Fibroblast of lung (primary cell): ENCODE measurements around the gene USP36. TPM values are rescaled to one million over a fixed set of nuclear protein-coding genes. Genes with fewer than 3 reads are reported as not detected.

ENCODE experiments used
- DNase-seq, 2 donors: peaks; one replicate each; pipeline versions ENCODE4 v3.0.0 to v3.0.0-alpha.2; 2010; ENCODE audit warnings: low read depth in 2 of 2
- H2AFZ ChIP-seq: 2 replicates; pipeline ENCODE4 v1.5.1; 2012; ENCODE audit warnings: low read length, control low read depth, inconsistent platforms
- H3K27ac ChIP-seq: 2 replicates; pipeline ENCODE4 v1.5.1; 2011; ENCODE audit warnings: low read length, control low read depth; ENCODE audit not compliant: insufficient read depth
- H3K27me3 ChIP-seq: 2 replicates; pipeline ENCODE4 v1.5.1; 2011; ENCODE audit warnings: mild to moderate bottlenecking, low read length; ENCODE audit not compliant: control insufficient read depth, insufficient read depth
- H3K36me3 ChIP-seq: 2 replicates; pipeline ENCODE4 v1.5.1; 2011; ENCODE audit warnings: low read length; ENCODE audit not compliant: control insufficient read depth, insufficient read depth
- H3K4me1 ChIP-seq: 2 replicates; pipeline ENCODE4 v1.5.1; 2011; ENCODE audit warnings: low read length; ENCODE audit not compliant: control insufficient read depth, insufficient read depth; ENCODE audit errors: extremely low read depth
- H3K4me2 ChIP-seq: 2 replicates; pipeline ENCODE4 v1.5.1; 2011; ENCODE audit warnings: low read length, control low read depth; ENCODE audit not compliant: insufficient read depth; ENCODE audit errors: extremely low read depth
- H3K4me3 ChIP-seq, 4 experiments: fragments of 200-600 bp in 1 of 4; sonication (generic) in 1 of 4; replicated peaks in 1 of 4; 2 replicates each; pipeline ENCODE4 v1.5.1; 2011 to 2016; ENCODE audit warnings: low read length in 4 of 4, low read depth in 3 of 4, mild to moderate bottlenecking in 3 of 4, control low read depth in 2 of 4, inconsistent platforms in 1 of 4, mixed read lengths in 1 of 4; ENCODE audit not compliant: insufficient read depth in 1 of 4; ENCODE audit errors: control extremely low read depth in 1 of 4
- H3K79me2 ChIP-seq: 2 replicates; pipeline ENCODE4 v1.5.1; 2012; ENCODE audit warnings: mild to moderate bottlenecking, low read length, inconsistent platforms; ENCODE audit not compliant: control insufficient read depth, insufficient read depth
- H3K9ac ChIP-seq: 2 replicates; pipeline ENCODE4 v1.5.1; 2011; ENCODE audit warnings: mild to moderate bottlenecking, low read length, control low read depth; ENCODE audit not compliant: insufficient read depth
- H3K9me3 ChIP-seq: 2 replicates; pipeline ENCODE4 v1.5.1; 2012; ENCODE audit warnings: low read depth, low read length; ENCODE audit not compliant: control insufficient read depth, insufficient read depth
- H4K20me1 ChIP-seq: 2 replicates; pipeline ENCODE4 v1.5.1; 2011; ENCODE audit warnings: low read length; ENCODE audit not compliant: control insufficient read depth, insufficient read depth; ENCODE audit errors: extremely low read depth
- CTCF ChIP-seq, 2 donors: IDR thresholded peaks in 1 of 2; conservative IDR thresholded peaks in 1 of 2; 1 replicate in 1 of 2; 2 replicates in 1 of 2; pipeline ENCODE4 v1.5.1; 2011 to 2012; ENCODE audit warnings: low read length in 2 of 2, control low read depth in 1 of 2, inconsistent platforms in 1 of 2, low read depth in 1 of 2, mild to moderate bottlenecking in 1 of 2
- EZH2 ChIP-seq: IDR thresholded peaks from 2 replicates; pipeline ENCODE4 v1.5.1; 2012; ENCODE audit warnings: low read length, control low read depth, mild to moderate bottlenecking; ENCODE audit errors: missing control alignments
- polyA plus RNA-seq, 2 donors: library from polyadenylated mRNA; depleted of rRNA in 1 of 2; stranded (reverse) in 1 of 2; unstranded in 1 of 2; fragments of >200 nt; gene quantifications; 2 replicates each; pipeline ENCODE4 v1.2.1, GENCODE V29; 2011 to 2012; ENCODE audit warnings: missing spikeins in 1 of 2
- total RNA-seq: library from RNA; depleted of rRNA; stranded (reverse); fragments of >200 nt; gene quantifications from 2 replicates; pipeline ENCODE4 v1.2.1, GENCODE V29; 2014

The USP36 gene
- total and polyA plus RNA-seq, 2 donors (not counting 1 experiment from before 2014, with no cell fraction given) = 15.4 to 18.3 TPM

GRCh38 chr17:78844301-78845005, 3.8 kb upstream of the USP36 start:
- H3K36me3 ChIP-seq = no peaks in the 10 kb centered on the region
- peak; percentile 30 to 34 for DNase-seq
- H3K79me2 ChIP-seq = peaks cover 6% of the 10 kb centered on the region
- peaks cover 3% of the 10 kb centered on the region for H3K4me1 ChIP-seq
- no peak overlapping the region for H3K4me3 ChIP-seq
- no peak overlapping the region for H2AFZ ChIP-seq
- H3K4me2 ChIP-seq = no peak overlapping the region
- H3K9me3 ChIP-seq = no peaks in the 10 kb centered on the region
- no peak overlapping the region for H3K27ac ChIP-seq
- no peaks in the 10 kb centered on the region for H4K20me1 ChIP-seq
- TF ChIP-seq CTCF (conservative IDR thresholded peaks at IDR 0.05 in 1 of 2, IDR thresholded peaks at IDR 0.05 in 1 of 2; ENCODE audit: low read depth in 1 of 2, low read length in 2 of 2) (no peak), EZH2 (no peak)
- H3K27me3 ChIP-seq = no peaks in the 10 kb centered on the region
- no peak overlapping the region for H3K9ac ChIP-seq

- no peak overlapping the region for H3K9ac ChIP-seq
- H2AFZ ChIP-seq = no peak overlapping the region
These were observed 2.4 kb upstream of the USP36 start for GRCh38 chr17:78842881-78843565.

More at GRCh38 chr17:78842881-78843565, 2.4 kb upstream of the USP36 start:
- no peak overlapping the region for H3K4me2 ChIP-seq
- peaks cover 20% of the 10 kb centered on the region for H3K79me2 ChIP-seq
- no peaks in the 10 kb centered on the region for H3K27me3 ChIP-seq
- no peak overlapping the region for H3K4me3 ChIP-seq
- TF ChIP-seq CTCF (conservative IDR thresholded peaks at IDR 0.05 in 1 of 2, IDR thresholded peaks at IDR 0.05 in 1 of 2; ENCODE audit: low read depth in 1 of 2, low read length in 2 of 2) (peak; percentile 36 to 65), EZH2 (no peak)
- no peak overlapping the region for H3K27ac ChIP-seq
- peak; percentile 23 to 34 for DNase-seq
- H4K20me1 ChIP-seq = peaks cover 2% of the 10 kb centered on the region
- peaks cover 2% of the 10 kb centered on the region for H3K36me3 ChIP-seq
- no peaks in the 10 kb centered on the region for H3K9me3 ChIP-seq
- H3K4me1 ChIP-seq = peaks cover 11% of the 10 kb centered on the region
